Loucy (cell line): ENCODE measurements around the gene SOX1.

Experiments
- H2AFZ ChIP-seq: fragments of 200-600 bp; sonication (generic); 2 replicates; pipeline ENCODE4 v1.6.0; 2016; ENCODE audit warnings: antibody characterized with exemption, mild to moderate bottlenecking, low read length, moderate library complexity
- H3F3A ChIP-seq: fragments of 200-600 bp; 2 replicates; pipeline ENCODE4 v1.6.0; 2016; ENCODE audit warnings: antibody characterized with exemption, low read depth, mild to moderate bottlenecking
- H3K27me3 ChIP-seq: fragments of 200-600 bp; sonication (generic); 2 replicates; pipeline ENCODE4 v1.6.1; 2014; ENCODE audit warnings: low read length, mild to moderate bottlenecking; ENCODE audit not compliant: insufficient read depth, poor library complexity, severe bottlenecking
- H3K36me3 ChIP-seq: fragments of 200-600 bp; sonication (generic); 2 replicates; pipeline ENCODE4 v1.6.1; 2016; ENCODE audit warnings: low read length; ENCODE audit not compliant: insufficient read depth
- H3K4me1 ChIP-seq: fragments of 200-600 bp; sonication (generic); 2 replicates; pipeline ENCODE4 v1.5.1; 2014; ENCODE audit warnings: low read length, mild to moderate bottlenecking; ENCODE audit not compliant: insufficient read depth, poor library complexity, severe bottlenecking
- H3K4me2 ChIP-seq: fragments of 200-600 bp; sonication (generic); 2 replicates; pipeline ENCODE4 v1.6.0; 2014; ENCODE audit warnings: antibody characterized with exemption, low read length, low read depth, mild to moderate bottlenecking; ENCODE audit not compliant: poor library complexity, severe bottlenecking
- H3K4me3 ChIP-seq: fragments of 200-600 bp; sonication (generic); 2 replicates; pipeline ENCODE4 v1.5.1; 2014; ENCODE audit warnings: low read length, mild to moderate bottlenecking, mixed read lengths; ENCODE audit not compliant: poor library complexity, severe bottlenecking
- H3K79me2 ChIP-seq: fragments of 200-600 bp; sonication (generic); 2 replicates; pipeline ENCODE4 v1.6.1; 2014; ENCODE audit warnings: low read length; ENCODE audit not compliant: insufficient read depth
- H3K9ac ChIP-seq: fragments of 200-600 bp; sonication (generic); 2 replicates; pipeline ENCODE4 v1.6.0; 2014; ENCODE audit warnings: mild to moderate bottlenecking, low read depth, low read length, moderate library complexity; ENCODE audit not compliant: poor library complexity, severe bottlenecking
- H3K9me2 ChIP-seq: fragments of 200-600 bp; sonication (generic); replicated peaks from 2 replicates; pipeline ENCODE4 v1.6.1; 2016; ENCODE audit warnings: low read depth, low read length, mixed read lengths
- H3K9me3 ChIP-seq: fragments of 200-600 bp; sonication (generic); 2 replicates; pipeline ENCODE4 v1.6.1; 2014; ENCODE audit warnings: mild to moderate bottlenecking, antibody characterized with exemption, low read length, low read depth; ENCODE audit not compliant: insufficient read depth
- H4K20me1 ChIP-seq: fragments of 200-600 bp; sonication (generic); 2 replicates; pipeline ENCODE4 v1.6.0; 2014; ENCODE audit warnings: antibody characterized with exemption, low read length, mild to moderate bottlenecking; ENCODE audit not compliant: insufficient read depth, poor library complexity, severe bottlenecking
- EZH2phosphoT487 ChIP-seq: fragments of 200-600 bp; IDR thresholded peaks from 2 replicates; pipeline ENCODE4 v1.6.1; 2018; ENCODE audit warnings: antibody characterized with exemption, mild to moderate bottlenecking, moderate library complexity, borderline replicate concordance
- TF ChIP-seq, protein P1 (sequence below): fragments of 200-600 bp; sonication (generic); conservative IDR thresholded peaks from 2 replicates; pipeline ENCODE4 v1.5.1; 2014; ENCODE audit warnings: mild to moderate bottlenecking, antibody characterized with exemption, low read length

SOX1 gene

DNA sequence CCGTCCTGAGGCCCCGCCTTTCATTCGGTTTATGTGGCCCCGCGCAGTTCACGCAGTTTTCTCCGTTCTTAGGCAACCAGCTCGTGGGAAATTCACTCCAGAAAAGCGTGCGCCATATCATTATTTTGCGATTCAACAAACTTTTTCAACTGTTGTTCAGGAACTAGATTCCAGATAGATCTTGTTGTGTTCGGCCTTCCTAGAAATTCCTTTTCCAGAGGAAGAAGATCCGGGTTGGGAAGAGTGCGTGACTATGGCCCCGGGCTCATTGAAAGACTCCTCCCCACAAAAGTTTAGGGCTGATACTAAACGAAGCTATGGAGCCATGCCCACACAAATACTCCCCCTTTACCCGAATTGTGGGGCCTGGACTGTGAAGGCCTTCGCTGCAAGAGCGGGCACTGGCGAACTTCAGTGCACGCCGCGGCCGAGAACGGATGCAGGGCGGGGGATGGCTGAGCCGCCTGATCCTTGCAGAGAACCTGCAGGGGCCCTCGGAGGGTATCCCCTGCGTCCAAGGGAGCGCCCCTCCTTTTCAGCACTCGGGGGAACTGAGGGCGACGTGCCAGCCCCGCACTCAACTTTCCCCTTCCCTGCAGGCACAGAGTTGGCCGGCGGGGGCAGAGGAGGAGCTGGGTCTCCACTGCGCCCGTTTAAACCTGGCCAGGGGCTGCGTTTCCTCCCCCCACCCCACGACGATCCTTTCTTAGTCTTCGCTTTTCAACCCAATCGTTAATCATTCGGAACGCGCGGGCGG lies 904 bp upstream of the SOX1 start:
- Histone ChIP-seq H3K36me3 (no peaks in the 10 kb centered on the region), H3K9me2 (no peaks in the 10 kb centered on the region), H3K27me3 (no peaks in the 10 kb centered on the region), H2AFZ (no peak overlapping the region), H3K4me3 (no peak overlapping the region), H3F3A (no peaks in the 10 kb centered on the region), H4K20me1 (no peaks in the 10 kb centered on the region), H3K9me3 (no peaks in the 10 kb centered on the region; the same call in 1 of the 2 replicates), H3K79me2 (no peaks in the 10 kb centered on the region), H3K4me1 (no peaks in the 10 kb centered on the region), H3K9ac (no peak overlapping the region), H3K4me2 (no peak overlapping the region)
- TF ChIP-seq EZH2phosphoT487, result no peak
- TF ChIP-seq, protein P1, sequence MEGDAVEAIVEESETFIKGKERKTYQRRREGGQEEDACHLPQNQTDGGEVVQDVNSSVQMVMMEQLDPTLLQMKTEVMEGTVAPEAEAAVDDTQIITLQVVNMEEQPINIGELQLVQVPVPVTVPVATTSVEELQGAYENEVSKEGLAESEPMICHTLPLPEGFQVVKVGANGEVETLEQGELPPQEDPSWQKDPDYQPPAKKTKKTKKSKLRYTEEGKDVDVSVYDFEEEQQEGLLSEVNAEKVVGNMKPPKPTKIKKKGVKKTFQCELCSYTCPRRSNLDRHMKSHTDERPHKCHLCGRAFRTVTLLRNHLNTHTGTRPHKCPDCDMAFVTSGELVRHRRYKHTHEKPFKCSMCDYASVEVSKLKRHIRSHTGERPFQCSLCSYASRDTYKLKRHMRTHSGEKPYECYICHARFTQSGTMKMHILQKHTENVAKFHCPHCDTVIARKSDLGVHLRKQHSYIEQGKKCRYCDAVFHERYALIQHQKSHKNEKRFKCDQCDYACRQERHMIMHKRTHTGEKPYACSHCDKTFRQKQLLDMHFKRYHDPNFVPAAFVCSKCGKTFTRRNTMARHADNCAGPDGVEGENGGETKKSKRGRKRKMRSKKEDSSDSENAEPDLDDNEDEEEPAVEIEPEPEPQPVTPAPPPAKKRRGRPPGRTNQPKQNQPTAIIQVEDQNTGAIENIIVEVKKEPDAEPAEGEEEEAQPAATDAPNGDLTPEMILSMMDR, result no peak

DNA sequence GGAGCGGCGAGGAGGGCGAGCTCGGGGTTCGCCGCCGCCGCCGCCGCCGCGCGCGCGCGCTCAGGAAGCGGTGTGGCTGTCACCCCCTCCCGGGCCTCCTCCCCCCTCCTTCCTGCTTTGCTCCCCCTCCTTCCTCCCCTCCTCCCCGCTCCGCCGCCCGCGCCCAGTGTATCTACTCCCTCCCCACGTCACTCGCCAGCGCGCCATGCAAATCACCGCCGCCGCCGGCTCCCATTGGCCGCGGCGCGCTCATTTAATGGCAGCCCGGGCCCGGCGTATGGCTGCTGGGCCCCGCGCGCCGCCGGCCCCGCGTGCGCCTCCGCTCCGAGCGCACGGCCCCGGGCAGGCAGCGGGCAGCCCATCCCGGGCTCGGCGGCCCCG lies 335 bp upstream of the SOX1 start:
- no peaks in the 10 kb centered on the region for H3K27me3 ChIP-seq
- H3K9ac ChIP-seq, result no peak overlapping the region

DNA sequence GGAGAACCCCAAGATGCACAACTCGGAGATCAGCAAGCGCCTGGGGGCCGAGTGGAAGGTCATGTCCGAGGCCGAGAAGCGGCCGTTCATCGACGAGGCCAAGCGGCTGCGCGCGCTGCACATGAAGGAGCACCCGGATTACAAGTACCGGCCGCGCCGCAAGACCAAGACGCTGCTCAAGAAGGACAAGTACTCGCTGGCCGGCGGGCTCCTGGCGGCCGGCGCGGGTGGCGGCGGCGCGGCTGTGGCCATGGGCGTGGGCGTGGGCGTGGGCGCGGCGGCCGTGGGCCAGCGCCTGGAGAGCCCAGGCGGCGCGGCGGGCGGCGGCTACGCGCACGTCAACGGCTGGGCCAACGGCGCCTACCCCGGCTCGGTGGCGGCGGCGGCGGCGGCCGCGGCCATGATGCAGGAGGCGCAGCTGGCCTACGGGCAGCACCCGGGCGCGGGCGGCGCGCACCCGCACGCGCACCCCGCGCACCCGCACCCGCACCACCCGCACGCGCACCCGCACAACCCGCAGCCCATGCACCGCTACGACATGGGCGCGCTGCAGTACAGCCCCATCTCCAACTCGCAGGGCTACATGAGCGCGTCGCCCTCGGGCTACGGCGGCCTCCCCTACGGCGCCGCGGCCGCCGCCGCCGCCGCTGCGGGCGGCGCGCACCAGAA lies 1.1 kb downstream of the SOX1 start:
- Histone ChIP-seq H3K36me3 (no peaks in the 10 kb centered on the region), H3K9me2 (no peaks in the 10 kb centered on the region), H3K79me2 (no peaks in the 10 kb centered on the region), H3F3A (no peaks in the 10 kb centered on the region), H2AFZ (no peak overlapping the region), H3K9me3 (no peaks in the 10 kb centered on the region), H3K4me2 (no peak overlapping the region), H3K4me3 (no peak overlapping the region), H3K9ac (no peak overlapping the region), H3K27me3 (no peaks in the 10 kb centered on the region), H4K20me1 (no peaks in the 10 kb centered on the region), H3K4me1 (no peaks in the 10 kb centered on the region)
- TF ChIP-seq EZH2phosphoT487, result no peak
- TF ChIP-seq, protein P1, result no peak

More for the DNA sequence above, 335 bp upstream of the SOX1 start:
- Histone ChIP-seq H3K4me3 (no peak overlapping the region), H3K9me3 (no peaks in the 10 kb centered on the region; the same call in 1 of the 2 replicates), H3K9me2 (no peaks in the 10 kb centered on the region), H3K4me1 (no peaks in the 10 kb centered on the region), H3F3A (no peaks in the 10 kb centered on the region), H3K4me2 (no peak overlapping the region), H3K79me2 (no peaks in the 10 kb centered on the region), H2AFZ (no peak overlapping the region), H3K36me3 (no peaks in the 10 kb centered on the region), H4K20me1 (no peaks in the 10 kb centered on the region)
- no peak for TF ChIP-seq EZH2phosphoT487
- TF ChIP-seq, protein P1, result no peak
